Suprapubic skin (tissue), 3 donors: ENCODE measurements around the gene SECTM1.

Experiments used
- POLR2A ChIP-seq, 2 donors: fragments of 450-650 bp; IDR thresholded peaks; one replicate each; pipeline ENCODE4 v1.6.1; 2017; ENCODE audit warnings: antibody characterized with exemption in 2 of 2, mild to moderate bottlenecking in 2 of 2, moderate library complexity in 2 of 2
- TF ChIP-seq, protein P1 (sequence below), 2 donors: fragments of 200-600 bp in 1 of 2; fragments of 450-650 bp in 1 of 2; sonication (generic) in 1 of 2; IDR thresholded peaks; one replicate each; pipeline ENCODE4 v1.5.1; 2016 to 2019; ENCODE audit warnings: antibody characterized with exemption in 2 of 2, mild to moderate bottlenecking in 1 of 2, moderate library complexity in 1 of 2

DNA sequence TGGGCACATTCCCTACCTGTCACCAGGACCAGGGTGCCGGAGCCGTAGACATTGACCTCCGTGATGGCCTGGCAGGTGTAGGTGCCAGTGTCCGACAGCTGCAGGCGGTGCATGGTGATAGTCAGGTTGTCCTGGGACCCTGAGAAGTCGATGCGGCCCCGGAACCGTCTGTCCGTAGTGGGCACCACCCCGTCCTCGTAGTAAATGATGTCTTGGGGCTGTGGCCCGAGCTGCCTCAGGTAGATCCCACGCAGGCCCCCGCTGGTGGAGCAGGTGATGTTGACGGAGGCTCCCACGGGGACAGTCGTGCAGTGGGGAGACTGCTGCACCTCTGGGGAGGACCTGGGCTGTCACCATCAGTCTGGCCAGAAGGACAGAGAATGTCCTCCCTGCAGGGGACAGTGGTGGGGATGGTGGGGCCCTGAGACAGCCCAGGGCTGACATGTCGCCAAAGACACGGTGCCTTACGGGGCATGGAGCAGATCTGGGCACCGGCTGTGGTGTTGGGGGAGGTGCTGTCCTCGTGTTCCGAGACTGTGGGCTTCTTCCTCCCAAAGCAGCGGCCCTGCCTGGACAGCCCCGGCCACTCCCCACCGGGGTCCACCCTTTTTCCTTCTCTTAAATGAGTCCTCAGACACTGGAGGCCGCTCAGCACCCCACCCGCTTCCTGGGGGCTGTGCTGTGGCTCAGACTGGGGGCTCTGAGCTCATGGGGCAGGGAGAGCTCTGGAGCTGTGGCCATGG lies 16.7 kb downstream of the SECTM1 start:
- TF ChIP-seq POLR2A (IDR thresholded peaks at IDR 0.05): no peak
- TF ChIP-seq, protein P1, sequence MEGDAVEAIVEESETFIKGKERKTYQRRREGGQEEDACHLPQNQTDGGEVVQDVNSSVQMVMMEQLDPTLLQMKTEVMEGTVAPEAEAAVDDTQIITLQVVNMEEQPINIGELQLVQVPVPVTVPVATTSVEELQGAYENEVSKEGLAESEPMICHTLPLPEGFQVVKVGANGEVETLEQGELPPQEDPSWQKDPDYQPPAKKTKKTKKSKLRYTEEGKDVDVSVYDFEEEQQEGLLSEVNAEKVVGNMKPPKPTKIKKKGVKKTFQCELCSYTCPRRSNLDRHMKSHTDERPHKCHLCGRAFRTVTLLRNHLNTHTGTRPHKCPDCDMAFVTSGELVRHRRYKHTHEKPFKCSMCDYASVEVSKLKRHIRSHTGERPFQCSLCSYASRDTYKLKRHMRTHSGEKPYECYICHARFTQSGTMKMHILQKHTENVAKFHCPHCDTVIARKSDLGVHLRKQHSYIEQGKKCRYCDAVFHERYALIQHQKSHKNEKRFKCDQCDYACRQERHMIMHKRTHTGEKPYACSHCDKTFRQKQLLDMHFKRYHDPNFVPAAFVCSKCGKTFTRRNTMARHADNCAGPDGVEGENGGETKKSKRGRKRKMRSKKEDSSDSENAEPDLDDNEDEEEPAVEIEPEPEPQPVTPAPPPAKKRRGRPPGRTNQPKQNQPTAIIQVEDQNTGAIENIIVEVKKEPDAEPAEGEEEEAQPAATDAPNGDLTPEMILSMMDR (IDR thresholded peaks at IDR 0.05): no peak
